Panc1 (cell line): ENCODE results near the gene COPS4. TPM values are rescaled to one million over a fixed set of nuclear protein-coding genes. Genes with fewer than 3 reads are reported as not detected.
"Not testable (repeated sequence)": the region's sequence is repeated elsewhere in the genome, so short reads cannot be mapped to it uniquely, and the experiment has no call there.

ENCODE experiments used
- ATAC-seq: fragments of 200-7000 bp; cut with Tn5 transposase; 2 replicates; pipeline ENCODE4 v1.9.1; 2020; ENCODE audit warnings: mild to moderate bottlenecking, moderate library complexity
- BruUV-seq: library from RNA; stranded (reverse); fragments of 400-500 nt; replicated peaks from 2 replicates; lab custom pipeline; 2021; lab: Mats Ljungman, UMichigan
- CTCF ChIA-PET: fragments of 300-600 bp; sonication (Branson Sonifier 250); formaldehyde crosslinking; loops from one replicate; lab custom pipeline; 2022; ENCODE audit warnings: antibody characterized with exemption; lab: Charles Lee
- POLR2A ChIA-PET: fragments of 300-600 bp; sonication (Branson Sonifier 250); formaldehyde crosslinking; loops from one replicate; lab custom pipeline; 2022; ENCODE audit warnings: antibody characterized with exemption; lab: Charles Lee
- DNase-seq: peaks from one replicate; pipeline ENCODE4 v3.0.0-alpha.2; 2010; ENCODE audit warnings: low read depth, low spot score
- H3K27ac ChIP-seq: 2 replicates; pipeline ENCODE4 v1.5.1; 2011; ENCODE audit warnings: mild to moderate bottlenecking, low read length, inconsistent platforms
- H3K27me3 ChIP-seq: fragments of 200-500 bp; sonication (Bioruptor generic); 2 replicates; pipeline ENCODE4 v1.6.0; 2014; ENCODE audit warnings: low read length, inconsistent platforms; ENCODE audit not compliant: control insufficient read depth, insufficient read depth
- H3K36me3 ChIP-seq: fragments of 200-500 bp; sonication (Bioruptor generic); 2 replicates; pipeline ENCODE4 v1.5.1; 2014; ENCODE audit warnings: inconsistent platforms, mild to moderate bottlenecking, low read length, moderate library complexity; ENCODE audit not compliant: control insufficient read depth, insufficient read depth
- H3K4me1 ChIP-seq: 2 replicates; pipeline ENCODE4 v1.5.1; 2011; ENCODE audit warnings: inconsistent platforms, mild to moderate bottlenecking, low read length, moderate library complexity; ENCODE audit not compliant: control insufficient read depth, insufficient read depth
- H3K4me3 ChIP-seq, 2 experiments: 2 replicates each; pipeline ENCODE4 v1.5.1; 2011 to 2012; ENCODE audit warnings: low read depth in 2 of 2, low read length in 2 of 2, mild to moderate bottlenecking in 2 of 2, inconsistent platforms in 1 of 2, moderate library complexity in 1 of 2
- H3K9me3 ChIP-seq: fragments of 200-500 bp; sonication (Bioruptor generic); 2 replicates; pipeline ENCODE4 v1.5.1; 2014; ENCODE audit warnings: low read depth, mild to moderate bottlenecking, inconsistent platforms, low read length, moderate library complexity; ENCODE audit not compliant: control insufficient read depth, insufficient read depth
- POLR2AphosphoS5 ChIP-seq: IDR thresholded peaks from 2 replicates; pipeline ENCODE4 v1.6.1; 2012; ENCODE audit warnings: mild to moderate bottlenecking, low read depth, low read length, moderate library complexity
- REST ChIP-seq, 2 experiments: IDR thresholded peaks; 2 replicates each; pipeline ENCODE4 v1.6.1; 2011 to 2012; ENCODE audit warnings: low read depth in 2 of 2, control low read depth in 1 of 2, low read length in 1 of 2, mild to moderate bottlenecking in 1 of 2, moderate library complexity in 1 of 2; ENCODE audit not compliant: insufficient read depth in 1 of 2
- SIN3A ChIP-seq: IDR thresholded peaks from 2 replicates; pipeline ENCODE4 v1.6.1; 2012; ENCODE audit warnings: low read depth, mild to moderate bottlenecking, low read length, moderate library complexity, borderline replicate concordance; ENCODE audit not compliant: insufficient read depth
- TCF7L2 ChIP-seq: IDR thresholded peaks from 2 replicates; pipeline ENCODE4 v1.6.1; 2011; ENCODE audit warnings: mild to moderate bottlenecking, low read depth, low read length, inconsistent platforms
- in situ Hi-C: cut with HindIII; loops from 2 replicates; pipeline ENCODE4 v1.10.0; 2016; ENCODE audit warnings: low sequenced_read_pairs, low pct_unique_long_range_greater_than_20kb
- intact Hi-C: fragments of 100-400 bp; cut with micrococcal nuclease; formaldehyde crosslinking; loops from one replicate; pipeline ENCODE4 v1.10.0; 2022; ENCODE audit not compliant: unreplicated experiment
- total RNA-seq: library from RNA; stranded (reverse); gene quantifications from one replicate; pipeline ENCODE4 v1.2.1, GENCODE V29; 2021; ENCODE audit not compliant: unreplicated experiment
- TF ChIP-seq, protein P1 (sequence below): fragments of 450-650 bp; IDR thresholded peaks from 2 replicates; pipeline ENCODE4 v1.5.1; 2017; ENCODE audit warnings: mild to moderate bottlenecking

Gene COPS4
- total RNA-seq, 1 experiment from 2014 or later, result 23.7 TPM

- Histone ChIP-seq H3K4me3 (no peak overlapping the region), H3K27me3 (no peaks in the 10 kb centered on the region), H3K36me3 (no peaks in the 10 kb centered on the region), H3K9me3 (no peaks in the 10 kb centered on the region), H3K4me1 (no peaks in the 10 kb centered on the region; the same call in 1 of the 2 replicates), H3K27ac (no peak overlapping the region)
- no peak for DNase-seq
- no TSS peak for BruUV-seq
- in situ Hi-C loops (no loop called here), intact Hi-C loops (no loop called here)
- ChIA-PET CTCF (no interaction called here), POLR2A (no interaction called here)
- TF ChIP-seq SIN3A, result no peak
- no peak for TF ChIP-seq POLR2AphosphoS5
- TF ChIP-seq REST (IDR thresholded peaks at IDR 0.05; ENCODE audit: insufficient read depth in 1 of 2, low read depth in 2 of 2, low read length in 1 of 2), result no peak
- TF ChIP-seq, protein P1, sequence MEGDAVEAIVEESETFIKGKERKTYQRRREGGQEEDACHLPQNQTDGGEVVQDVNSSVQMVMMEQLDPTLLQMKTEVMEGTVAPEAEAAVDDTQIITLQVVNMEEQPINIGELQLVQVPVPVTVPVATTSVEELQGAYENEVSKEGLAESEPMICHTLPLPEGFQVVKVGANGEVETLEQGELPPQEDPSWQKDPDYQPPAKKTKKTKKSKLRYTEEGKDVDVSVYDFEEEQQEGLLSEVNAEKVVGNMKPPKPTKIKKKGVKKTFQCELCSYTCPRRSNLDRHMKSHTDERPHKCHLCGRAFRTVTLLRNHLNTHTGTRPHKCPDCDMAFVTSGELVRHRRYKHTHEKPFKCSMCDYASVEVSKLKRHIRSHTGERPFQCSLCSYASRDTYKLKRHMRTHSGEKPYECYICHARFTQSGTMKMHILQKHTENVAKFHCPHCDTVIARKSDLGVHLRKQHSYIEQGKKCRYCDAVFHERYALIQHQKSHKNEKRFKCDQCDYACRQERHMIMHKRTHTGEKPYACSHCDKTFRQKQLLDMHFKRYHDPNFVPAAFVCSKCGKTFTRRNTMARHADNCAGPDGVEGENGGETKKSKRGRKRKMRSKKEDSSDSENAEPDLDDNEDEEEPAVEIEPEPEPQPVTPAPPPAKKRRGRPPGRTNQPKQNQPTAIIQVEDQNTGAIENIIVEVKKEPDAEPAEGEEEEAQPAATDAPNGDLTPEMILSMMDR, result no peak
- TF ChIP-seq TCF7L2, result no peak
- ATAC-seq, result no peak
These were observed 32.7 kb upstream of the COPS4 start for GRCh38 chr4:83002329-83002728.

- H3K4me1 ChIP-seq, BruUV-seq, H3K9me3 ChIP-seq, H3K27me3 ChIP-seq, in situ Hi-C loops, H3K4me3 ChIP-seq, intact Hi-C loops, CTCF ChIA-PET, DNase-seq, H3K27ac ChIP-seq, ATAC-seq, H3K36me3 ChIP-seq: not testable (repeated sequence)
- POLR2A ChIA-PET, result interaction anchor here (0.6 kb wide), 1 partner anchor 294 kb away, joined by 3 read pairs; no protein-coding TSS in a partner anchor
These were observed 31.8 kb upstream of the COPS4 start for GRCh38 chr4:83003044-83003791.

DNA sequence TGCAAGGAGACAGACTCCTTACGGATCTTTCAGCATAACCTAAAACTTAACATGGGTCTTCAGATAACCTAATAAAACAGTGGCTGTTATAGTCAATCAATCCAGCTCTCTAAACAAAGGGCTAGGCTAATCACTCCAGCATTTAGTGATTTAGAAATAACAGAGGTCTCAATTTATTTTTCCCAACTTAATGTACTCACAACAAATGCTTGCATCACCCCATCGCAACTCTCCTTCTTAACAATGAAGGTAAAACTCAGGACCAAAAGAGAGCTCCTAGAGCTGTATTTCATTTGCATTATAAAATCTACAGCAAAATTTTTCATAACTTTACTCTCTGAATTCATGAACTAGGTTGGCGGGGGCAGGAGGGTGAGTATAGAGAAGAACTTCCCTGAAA, 25.5 kb upstream of the COPS4 start:
- peak overlapping the region; percentile 70 for H3K27ac ChIP-seq
- intact Hi-C loops, result no loop called here
- H3K9me3 ChIP-seq, result no peaks in the 10 kb centered on the region
- no peaks in the 10 kb centered on the region; the same call in 1 of the 2 replicates for H3K36me3 ChIP-seq
- H3K27me3 ChIP-seq, result no peaks in the 10 kb centered on the region
- in situ Hi-C loops, result no loop called here
- ATAC-seq (no peak), DNase-seq (no peak)
- peak overlapping the region; percentile 76 to 80 for H3K4me3 ChIP-seq
- TF ChIP-seq TCF7L2, result no peak
- TF ChIP-seq, protein P1, result no peak
- ChIA-PET POLR2A (interaction anchor here (0.6 kb wide), 1 partner anchor 18 kb away, joined by 3 read pairs; no protein-coding TSS in a partner anchor), CTCF (no interaction called here)
- BruUV-seq, result TSS peak; percentile 52
- H3K4me1 ChIP-seq, result peaks cover 9% of the 10 kb centered on the region; the same call in 1 of the 2 replicates
